Measurements from ENCODE around the gene SLFN12. TPM values are rescaled to one million over a fixed set of nuclear protein-coding genes. Genes with fewer than 3 reads are reported as not detected.
A peak's percentile ranks its signal among the peaks of the same experiment; 100 is the strongest.

The SLFN12 gene
- total RNA-seq, 2 donors from 2014 or later: 4.9 to 6.0 TPM

- Histone ChIP-seq H3K36me3 (replicated peaks in 1 of 2; ENCODE audit: insufficient read depth in 1 of 2, low read depth in 2 of 2) (no peaks in the 10 kb centered on the region), H3K4me3 (no peak overlapping the region), H3K4me1 (peaks cover under 1% of the 10 kb centered on the region), H3K27me3 (no peaks in the 10 kb centered on the region), H3K27ac (no peak overlapping the region), H3K9me3 (peaks cover 0 to 6% (median 0%) of the 10 kb centered on the region in 3 donors)
- intact Hi-C loops (cut with DNase I): no loop called here
- ATAC-seq: no peak
- DNase-seq: peak in 1 of 4 donors; percentile 46
- 38 to 50% methylated on average over 3 to 4 of the region's 4 CpGs for WGBS, 2 donors
- TF ChIP-seq CTCF (IDR thresholded peaks at IDR 0.05) (no peak), POLR2A (IDR thresholded peaks at IDR 0.05) (no peak)
Observed at GRCh38 chr17:35368081-35368830, 64.0 kb downstream of the SLFN12 start.

GRCh38 chr17:35361027-35361426 lies 71.3 kb downstream of the SLFN12 start:
- H3K4me1 ChIP-seq: no peaks in the 10 kb centered on the region
- no peak overlapping the region for H3K27ac ChIP-seq
- no peaks in the 10 kb centered on the region for H3K36me3 ChIP-seq (replicated peaks in 1 of 2; ENCODE audit: insufficient read depth in 1 of 2, low read depth in 2 of 2)
- no peaks in the 10 kb centered on the region for H3K9me3 ChIP-seq
- ATAC-seq (no peak), DNase-seq (no peak)
- peaks cover 0 to 7% of the 10 kb centered on the region in 2 donors for H3K27me3 ChIP-seq
- WGBS, 2 donors: 20 to 28% methylated on average over 1 of the region's 1 CpG
- no peak overlapping the region for H3K4me3 ChIP-seq
- intact Hi-C loops (cut with DNase I): no loop called here
- TF ChIP-seq CTCF (IDR thresholded peaks at IDR 0.05) (no peak), POLR2A (IDR thresholded peaks at IDR 0.05) (no peak)

Small RNA genes within 50 kb of the gene (small RNA-seq; reads per million reads assigned to genes)
- not detected for gene AC060766.3
- gene AC060766.5: not detected

Other genes starting within 250 kb of the SLFN12 start
- not detected for gene SLC35G3, start 238.1 kb downstream of the SLFN12 start, total RNA-seq
- 1 to 10 TPM; 7.8 to 8.9 TPM for gene SLFN5, start 189.4 kb downstream of the SLFN12 start, total RNA-seq
- gene SLFN11, start 58.9 kb downstream of the SLFN12 start, total RNA-seq: 10 to 100 TPM in 1 of 2 donors, 1 to 10 TPM in 1; 9.2 to 16.6 TPM
- 1 to 10 TPM; 2.1 to 2.3 TPM for gene SLFN13, start 16.3 kb upstream of the SLFN12 start, total RNA-seq
- 1 to 10 TPM in 1 of 2 donors, under 1 TPM in 1; 0.78 to 1.6 TPM for gene SLFN12L, start 105.2 kb upstream of the SLFN12 start, total RNA-seq
- not detected for gene SLFN14, start 128.3 kb upstream of the SLFN12 start, total RNA-seq
- gene PEX12, start 146.1 kb upstream of the SLFN12 start, total RNA-seq: 1 to 10 TPM; 3.0 to 3.4 TPM
- 10 to 100 TPM; 29.3 to 43.6 TPM for gene AP2B1, start 154.8 kb upstream of the SLFN12 start, total RNA-seq